Limb (tissue), 2 donors: ENCODE data around the gene IPO8.
A peak's percentile ranks its signal among the peaks of the same experiment; 100 is the strongest.

Experiments used
- DNase-seq, 2 donors: peaks; one replicate each; pipeline ENCODE4 v3.0.0-alpha.2; 2016; ENCODE audit errors: extremely low spot score in 2 of 2

IPO8 gene

DNA sequence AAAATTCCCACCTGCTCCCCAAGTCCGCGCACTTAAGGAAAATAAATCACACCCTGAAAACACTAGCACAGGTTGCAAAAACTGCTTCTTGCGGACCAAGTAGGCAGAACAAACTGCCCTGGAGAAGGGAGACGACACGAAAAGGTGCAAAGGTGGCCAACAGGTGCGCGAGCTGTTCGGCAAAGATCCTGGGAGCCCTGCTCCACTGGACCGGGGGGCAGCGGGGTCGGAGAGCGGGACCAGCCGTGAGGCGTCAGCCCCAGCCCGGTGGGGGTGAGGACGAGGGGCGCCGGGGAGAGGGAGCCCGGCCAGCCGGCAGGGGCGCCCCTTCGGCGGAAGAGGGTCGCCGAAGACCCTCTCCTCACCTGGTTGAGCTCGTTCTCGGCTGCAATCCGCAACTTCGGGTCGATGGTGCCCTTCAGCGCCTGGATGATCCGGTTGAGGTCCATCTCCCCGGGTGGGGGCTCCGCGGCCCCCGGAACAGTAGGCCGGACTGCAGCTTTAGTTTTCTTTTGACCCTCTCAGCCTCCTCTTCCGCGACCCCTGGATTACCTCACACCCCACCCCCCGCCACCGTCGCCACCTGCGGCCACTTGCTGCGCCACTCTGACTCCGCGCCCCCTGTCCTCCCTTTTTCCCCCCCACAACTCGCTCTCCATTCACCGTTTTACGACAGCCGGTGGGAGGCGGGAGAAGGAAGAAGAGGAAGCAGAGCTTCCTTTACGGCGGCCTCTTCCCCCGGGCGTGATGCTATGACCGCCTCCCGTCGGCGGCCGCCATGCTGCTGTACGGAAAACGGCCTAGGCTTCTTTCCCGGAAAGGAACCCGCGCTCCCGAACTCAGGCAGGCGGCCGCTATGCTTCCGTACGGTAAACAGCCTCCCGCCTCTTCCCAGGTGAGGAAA, at the start of gene IPO8:
Gene IPO8 (minus strand): TSS at position 671 of the 904 bp plus-strand sequence. CDS start 222 bp downstream, at position 449.
- peak; percentile 94 to 95 for DNase-seq

DNA sequence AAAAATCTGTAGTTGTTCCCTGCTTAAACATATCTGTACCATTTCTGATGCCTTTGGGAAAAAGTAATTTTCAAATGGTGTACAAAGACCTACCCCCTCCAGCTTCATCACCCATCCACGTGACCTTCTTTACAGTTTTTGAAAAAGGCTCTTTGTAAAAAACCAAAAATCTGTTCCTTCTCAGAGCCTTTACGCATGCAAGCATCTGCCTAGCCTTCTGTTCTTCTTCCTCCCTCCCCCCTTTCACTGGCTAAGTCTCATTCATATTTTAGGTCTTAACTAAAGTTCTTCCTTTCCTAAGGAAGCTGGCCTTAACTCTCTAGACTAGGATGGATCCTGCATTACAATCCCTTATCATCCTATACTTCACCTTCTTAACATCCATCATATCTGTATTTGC, 48.7 kb upstream of the IPO8 start:
- DNase-seq, result no peak

DNA sequence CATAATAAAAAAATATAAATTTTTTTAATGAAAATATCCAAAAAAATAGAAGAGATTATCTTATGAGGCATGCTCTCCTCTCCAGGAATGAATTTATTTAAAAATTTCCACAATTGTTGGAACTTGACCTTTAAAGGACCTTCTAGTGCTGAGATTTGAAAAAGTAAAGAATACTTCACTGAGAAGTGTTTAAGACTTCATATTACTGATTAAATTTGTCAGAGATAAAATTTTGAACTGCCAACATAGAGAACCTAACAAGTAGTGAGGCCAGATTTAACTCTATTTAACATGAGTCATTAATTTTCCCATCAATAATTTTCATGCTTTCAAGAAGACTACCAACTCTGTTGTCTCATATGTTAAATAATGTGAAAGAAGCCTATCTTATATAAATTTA, 44.6 kb upstream of the IPO8 start:
- no peak for DNase-seq

DNA sequence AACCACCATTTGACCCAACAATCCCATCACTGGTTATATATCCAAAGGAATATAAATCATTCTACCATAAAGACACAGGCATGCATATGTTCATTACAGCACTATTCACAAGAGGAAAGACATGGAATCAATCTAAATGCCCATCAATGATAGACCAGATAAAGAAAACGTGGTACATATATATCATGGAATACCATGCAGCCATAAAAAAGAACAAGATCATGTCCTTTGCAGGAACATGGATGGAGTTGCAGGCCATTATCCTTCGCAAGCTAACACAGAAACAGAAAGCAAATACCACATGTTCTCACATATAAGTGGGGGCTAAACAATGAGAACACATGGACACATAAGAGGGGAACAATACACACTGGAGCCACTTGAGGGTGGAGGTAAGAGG, 43.4 kb upstream of the IPO8 start:
- DNase-seq, result no peak

DNA sequence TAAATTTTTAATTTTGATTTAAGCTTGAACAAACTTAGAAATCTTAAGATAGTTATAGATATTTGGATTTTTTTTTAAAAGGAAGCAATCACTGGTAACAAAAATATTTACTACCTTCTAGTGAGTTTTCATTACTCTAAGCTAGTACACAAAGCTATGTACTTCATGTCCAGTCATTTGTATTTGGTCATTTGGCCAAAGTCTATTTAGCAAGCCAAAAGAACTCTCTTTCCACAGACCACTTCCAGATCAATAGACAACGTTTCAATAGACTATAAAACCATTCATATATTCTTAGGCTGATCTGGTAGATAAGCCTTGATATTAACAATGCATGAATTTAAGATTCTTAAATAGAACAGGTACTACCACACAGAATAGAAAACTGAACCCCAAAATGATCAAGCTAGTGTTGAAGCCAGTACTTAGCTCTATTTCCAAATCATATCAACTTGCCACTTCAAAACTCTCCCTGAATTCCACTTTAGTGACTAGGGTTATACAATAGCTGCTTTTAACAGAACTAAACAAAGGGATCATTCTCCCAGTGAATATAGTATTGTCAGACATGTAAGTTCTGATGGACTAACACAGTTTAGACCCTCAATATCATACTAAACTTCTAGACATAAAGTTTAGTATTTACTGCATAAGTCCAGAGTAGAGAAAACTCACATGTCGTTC, 37.4 kb upstream of the IPO8 start:
- no peak for DNase-seq

DNA sequence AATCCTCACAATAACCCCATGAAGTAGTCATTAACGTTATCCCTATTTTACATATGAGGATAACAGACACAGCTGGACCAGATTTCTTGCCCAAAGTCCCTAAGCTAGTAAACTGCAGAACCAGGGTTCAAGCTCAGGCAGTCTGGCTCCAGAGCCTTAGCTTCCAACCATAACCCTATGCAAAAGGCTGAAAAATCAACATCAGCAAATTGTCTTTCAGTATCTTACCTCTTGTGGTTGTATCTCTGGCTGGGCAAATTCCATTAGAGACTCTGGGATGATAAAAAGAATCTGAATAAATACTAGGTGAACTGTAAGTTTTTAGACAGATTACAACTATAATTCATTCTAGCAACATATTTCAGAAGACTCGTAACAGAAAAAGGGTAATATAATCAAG, 34.3 kb upstream of the IPO8 start:
- no peak for DNase-seq

DNA sequence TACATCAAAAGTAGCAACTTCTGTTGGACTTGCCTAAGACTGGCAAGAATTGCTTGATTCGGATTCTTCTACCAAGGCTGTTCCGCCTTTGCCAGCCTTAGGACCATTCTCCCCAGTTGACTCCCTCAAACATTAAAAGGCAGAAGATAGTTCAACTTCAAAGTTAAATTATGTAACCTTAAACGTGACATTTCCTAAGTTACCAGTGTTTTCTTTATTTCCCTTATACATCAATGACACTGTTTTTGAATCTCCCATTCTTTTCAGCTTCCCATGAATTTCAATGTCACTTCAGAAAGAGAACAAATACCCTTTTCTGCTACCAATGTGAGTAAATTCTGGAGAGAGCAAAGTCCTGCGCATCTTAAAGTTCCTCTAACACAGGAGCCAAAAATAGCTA, 33.9 kb upstream of the IPO8 start:
- no peak for DNase-seq

DNA sequence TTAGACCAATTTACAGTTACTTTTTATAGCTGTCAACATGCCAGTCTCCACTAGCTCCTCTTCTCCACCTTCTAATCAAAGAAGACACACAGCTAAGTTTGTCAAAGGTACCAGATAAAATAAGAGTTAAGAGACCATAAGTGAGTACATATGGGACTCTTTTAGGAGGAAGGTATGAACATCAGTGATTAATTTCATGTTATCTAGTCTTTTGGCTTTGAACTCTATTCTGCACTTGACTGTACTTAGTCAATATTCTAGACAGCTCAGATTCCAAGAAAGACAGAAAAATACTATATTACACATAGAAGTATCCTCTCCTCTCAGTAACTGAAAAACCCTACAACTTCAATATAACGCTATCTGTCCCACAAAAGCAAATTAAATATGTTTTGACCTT, 31.0 kb upstream of the IPO8 start:
- DNase-seq, result no peak

DNA sequence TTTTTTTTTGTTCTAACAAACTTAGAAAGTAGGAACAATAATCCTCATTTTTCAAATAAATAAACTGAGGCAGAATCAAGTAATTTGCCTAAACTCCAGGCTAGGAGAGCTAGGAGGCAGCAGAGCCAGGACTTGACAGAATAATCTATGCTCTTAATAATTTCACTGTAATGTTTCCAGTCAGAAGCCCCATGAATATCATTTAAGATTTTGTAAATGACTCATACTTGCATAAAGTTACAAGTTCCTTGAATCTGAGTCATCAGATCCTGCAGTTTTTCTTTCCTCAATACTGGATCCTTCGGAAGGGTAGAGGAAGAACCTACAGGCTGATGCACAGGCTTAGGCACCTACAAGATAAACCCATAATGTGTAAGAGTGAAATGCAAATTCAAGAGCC, 30.1 kb upstream of the IPO8 start:
- DNase-seq, result no peak

DNA sequence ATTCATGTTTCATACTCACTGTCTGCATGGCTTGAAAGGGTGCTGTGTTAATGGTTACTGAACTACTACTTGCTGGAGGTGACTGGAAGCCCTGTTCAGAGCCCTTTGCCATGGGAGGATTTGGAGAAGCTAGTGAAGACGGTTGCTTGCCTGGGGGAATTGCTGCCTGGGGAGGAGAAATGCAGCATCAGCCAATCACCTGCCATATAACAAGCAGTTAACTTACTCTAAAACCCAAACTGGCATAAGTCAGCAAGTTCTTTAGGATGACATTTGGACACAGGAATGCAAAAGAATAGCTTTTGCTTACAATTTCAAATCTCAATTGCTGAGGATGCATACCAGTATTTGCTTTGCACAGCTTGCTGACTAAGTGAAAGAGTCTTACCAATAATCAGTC, 23.4 kb upstream of the IPO8 start:
- no peak for DNase-seq

DNA sequence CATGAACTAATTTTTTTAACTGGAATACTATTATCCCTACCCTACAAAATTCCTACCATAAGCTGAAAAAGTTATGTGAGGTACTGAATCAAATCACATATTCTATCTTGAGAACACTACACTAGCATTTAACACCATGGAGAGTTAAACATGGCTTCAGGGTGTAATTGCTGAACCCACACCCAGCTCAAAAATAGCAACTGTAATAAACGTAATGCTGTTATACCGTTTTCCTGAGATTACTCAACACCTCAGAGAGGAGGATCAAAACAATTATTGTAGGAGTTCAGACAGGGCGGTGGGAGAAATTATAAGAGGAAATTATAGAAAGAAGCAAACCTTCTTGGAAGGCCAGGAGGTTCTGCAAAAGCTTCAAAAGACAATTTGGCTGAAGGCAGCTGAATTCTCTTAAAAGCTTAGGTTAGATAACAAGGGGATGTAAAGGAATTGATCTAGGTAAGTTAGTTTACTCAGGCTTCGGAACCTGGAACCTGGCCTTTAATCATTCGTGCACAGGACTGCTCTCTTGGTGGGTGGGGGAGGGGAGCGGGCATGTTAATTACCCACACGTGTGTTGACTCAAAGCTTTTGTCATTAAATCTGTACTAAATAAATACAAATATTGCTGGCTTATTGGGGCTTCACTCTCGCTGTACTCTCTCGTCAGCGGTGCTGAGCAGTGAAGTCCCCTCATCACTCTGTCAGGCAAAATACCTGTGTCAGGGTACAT, 12.1 kb upstream of the IPO8 start:
- DNase-seq, result no peak

DNA sequence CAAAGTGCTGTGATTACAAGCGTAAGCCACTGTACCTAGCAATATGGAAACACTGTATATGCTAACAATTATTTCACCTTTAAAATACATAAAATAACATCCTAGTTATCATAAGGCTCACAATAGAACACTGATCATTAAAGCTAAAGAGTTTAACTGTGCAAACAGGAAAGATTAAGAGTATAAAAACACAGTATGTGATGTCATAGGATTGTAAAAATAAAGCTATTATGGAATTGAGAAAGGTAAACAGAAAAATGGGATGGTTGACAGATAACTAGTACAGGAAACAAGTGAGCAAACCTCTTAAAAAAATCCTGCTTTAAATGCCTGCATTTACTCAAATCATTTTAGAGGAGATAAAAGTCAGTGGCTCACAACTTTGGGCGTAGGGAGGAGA, 10.8 kb upstream of the IPO8 start:
- DNase-seq, result no peak

DNA sequence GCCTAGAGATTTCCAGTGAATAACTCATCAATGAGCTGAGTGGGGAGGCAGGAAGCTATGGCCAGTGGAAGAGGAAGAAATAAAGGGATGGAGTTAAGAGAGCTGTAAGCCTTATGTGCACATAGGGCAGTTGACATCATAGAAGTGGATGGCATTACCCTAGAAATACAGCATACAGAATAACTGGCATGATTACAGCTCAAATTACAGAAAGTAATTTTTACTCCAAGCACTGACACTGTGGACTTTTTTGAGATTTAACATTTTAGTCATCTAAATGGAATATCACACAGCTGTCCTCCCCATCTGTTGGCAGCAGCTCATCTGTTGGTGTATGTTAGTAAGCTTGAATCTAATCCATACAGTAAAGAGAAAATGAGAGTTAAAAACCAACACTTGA, 5.4 kb upstream of the IPO8 start:
- DNase-seq, result peak in 1 of 2 donors; percentile 31

DNA sequence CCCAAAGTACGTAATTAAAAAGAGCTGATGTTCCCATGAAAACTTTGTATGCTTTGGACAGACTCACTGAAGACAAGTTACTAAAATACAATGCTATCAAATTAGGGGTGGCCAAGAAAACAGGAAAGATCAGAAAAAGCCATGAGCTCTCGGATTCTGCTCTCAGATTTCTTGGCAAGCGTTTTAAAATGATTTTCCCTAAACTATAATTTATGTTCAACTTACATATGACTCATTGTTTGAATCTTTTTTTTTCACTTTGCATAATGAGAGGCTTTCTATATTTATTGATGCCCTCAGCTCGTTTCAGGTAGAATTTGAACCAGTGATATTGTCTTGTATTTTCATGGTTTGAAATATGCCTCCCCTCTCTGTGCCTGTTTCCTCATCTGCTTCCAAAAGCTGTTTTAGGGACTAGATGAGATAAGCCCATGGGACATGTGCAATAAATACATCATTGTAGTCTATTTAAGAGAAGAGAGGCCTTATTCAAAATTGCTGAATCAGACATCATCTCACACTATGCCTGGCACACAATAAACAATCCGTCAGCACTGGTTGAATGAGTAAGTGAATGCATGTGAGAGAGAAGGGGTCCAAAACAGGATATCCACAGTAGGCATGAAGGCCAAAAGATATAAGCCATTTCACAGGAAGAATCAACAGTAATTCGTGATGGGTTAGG, 4.7 kb upstream of the IPO8 start:
- no peak for DNase-seq

DNA sequence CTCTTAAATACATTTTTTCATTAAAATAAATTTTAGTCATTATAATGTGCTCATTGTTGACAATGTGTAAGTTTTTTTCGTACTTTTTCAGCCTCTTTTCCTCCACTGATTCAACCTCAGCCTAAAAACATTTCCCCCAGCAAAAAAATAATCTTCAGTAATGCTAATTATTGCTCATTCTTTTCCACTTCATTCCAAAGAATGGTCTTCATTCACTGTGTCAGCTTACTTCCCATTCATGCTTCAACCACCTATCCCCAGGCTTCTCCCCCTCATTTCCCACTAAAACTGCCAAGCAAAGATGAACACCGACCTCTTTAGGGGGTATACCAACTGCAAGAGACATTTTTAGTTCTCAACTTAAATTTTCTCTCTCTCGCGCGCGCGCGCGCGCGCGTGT, 2.7 kb upstream of the IPO8 start:
- no peak for DNase-seq

DNA sequence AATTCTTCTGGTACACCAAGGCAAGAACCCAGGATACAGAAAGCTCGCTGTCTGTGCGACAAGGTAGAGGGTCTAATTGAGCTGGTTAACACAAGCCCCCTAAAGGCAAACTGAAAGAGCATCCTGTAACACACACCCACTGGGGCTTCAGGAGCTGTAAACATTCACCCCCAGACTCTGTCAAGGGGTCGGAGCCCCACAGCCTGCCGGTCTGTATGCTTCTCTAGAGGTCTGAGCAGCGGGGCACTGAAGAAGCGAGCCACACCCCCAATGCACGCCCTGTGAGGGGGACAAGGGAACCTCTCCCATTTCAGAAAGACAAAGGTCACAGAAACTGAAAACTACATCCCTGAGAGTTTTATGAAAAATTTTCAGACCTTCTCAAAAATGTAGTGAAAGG, 1.3 kb upstream of the IPO8 start:
- DNase-seq, result no peak

DNA sequence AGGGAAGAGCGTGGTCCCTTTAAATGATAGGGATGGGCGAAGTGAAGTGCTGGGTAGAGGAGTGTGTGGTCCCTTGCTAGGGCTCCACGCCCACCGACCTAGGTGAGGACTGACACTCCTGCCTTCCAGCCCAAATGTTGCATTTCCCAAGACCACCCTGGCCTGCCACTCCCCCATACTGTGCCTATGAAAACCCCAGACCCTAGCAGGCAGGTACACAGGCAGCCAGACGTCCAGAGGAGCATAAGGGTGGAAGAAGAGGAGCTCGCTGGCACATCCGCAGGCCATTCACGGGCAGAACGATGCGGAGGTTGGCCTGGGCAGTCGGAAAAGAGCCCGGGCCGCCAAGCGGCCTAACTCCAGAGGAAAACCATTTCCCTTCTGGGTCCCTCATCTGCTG, 817 bp upstream of the IPO8 start:
- peak in 1 of 2 donors; percentile 32 for DNase-seq

DNA sequence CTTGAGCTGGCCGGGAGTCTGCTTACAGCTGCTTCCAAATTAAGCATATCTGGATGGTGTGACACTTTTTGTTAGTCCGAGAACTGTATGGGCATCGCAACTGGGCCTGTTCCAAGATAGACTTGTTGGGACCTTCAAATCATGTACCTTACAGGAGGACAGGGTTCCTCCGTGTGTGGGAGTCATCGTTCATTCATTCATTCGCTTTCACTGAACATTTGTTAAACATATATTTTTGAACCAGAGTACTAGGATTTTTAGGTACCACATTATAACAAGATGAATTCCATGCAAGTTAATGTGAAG, 387 bp upstream of the IPO8 start:
- no peak for DNase-seq

DNA sequence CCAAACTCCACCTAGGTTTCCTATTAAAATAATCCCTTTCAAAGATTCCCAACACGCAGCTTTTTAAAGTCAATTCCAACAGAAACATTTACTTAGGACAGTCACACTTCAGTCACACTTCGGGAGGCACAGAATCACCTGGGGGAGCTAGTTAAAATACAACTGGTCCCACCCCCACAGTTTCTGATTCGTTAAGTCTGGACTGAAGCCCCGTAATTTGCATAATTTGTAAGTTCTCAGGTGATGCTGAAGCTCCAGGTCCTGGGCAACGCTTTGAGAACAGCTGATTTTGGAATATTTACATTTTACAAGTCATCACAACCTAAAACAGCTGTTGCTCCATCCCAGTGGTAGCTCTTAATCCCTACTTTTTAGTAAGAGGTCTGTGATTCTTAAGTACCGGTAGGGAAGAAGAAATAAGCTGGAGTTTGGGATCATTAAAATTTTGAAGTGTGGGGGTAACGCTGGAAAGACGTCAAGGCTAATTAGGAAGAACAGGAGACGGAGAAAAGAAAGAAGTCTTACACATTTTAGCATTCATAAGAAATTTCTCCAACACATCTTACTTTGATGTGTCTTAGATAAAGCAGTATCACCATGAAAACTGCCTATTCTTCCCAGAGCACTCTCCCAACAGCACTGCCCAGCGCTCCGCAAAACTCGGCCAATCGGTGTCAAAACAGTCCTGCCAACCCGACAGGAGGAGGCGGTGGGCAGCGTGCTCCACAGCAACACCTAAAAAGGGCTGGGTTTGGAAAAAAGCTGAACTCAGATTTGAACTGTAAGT, 1.1 kb downstream of the IPO8 start:
- DNase-seq, result no peak

DNA sequence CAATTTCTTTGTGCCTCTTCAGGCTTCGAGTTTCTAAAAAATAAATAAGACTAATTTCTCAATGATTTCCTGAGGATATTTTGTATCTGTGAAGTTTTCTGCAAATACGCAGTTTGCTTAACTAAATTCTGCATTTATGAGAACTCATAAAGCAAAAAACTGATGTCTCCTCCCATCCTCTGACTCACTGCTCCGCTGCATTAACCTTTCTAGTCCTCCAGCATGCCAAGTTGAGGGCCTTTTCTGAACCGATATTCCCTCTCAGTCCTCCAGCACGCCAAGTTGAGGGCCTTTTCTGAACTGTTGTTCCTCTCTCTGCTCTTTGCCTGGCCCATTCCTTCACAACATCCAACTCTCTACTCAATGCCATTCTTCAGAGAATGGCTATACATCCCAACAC, 3.2 kb downstream of the IPO8 start:
- no peak for DNase-seq
